Measurements from ENCODE around the gene MCM9.
"Not testable (repeated sequence)": the region's sequence is repeated elsewhere in the genome, so short reads cannot be mapped to it uniquely, and the experiment has no call there.

MCM9 gene

GRCh38 chr6:118768904-118769325 lies 166.0 kb downstream of the MCM9 start:
- H3K18ac ChIP-seq (ENCODE audit: low read length): no peak overlapping the region
- no peak overlapping the region for H4K91ac ChIP-seq (ENCODE audit: low read depth, low read length, poor library complexity)
- H3K4me2 ChIP-seq (ENCODE audit: insufficient read depth, low read length, poor library complexity, severe bottlenecking): no peak overlapping the region
- no CpG with 5 or more reads among the region's 3 CpGs for WGBS, 2 donors (ENCODE audit: extremely low coverage in 2 of 2, insufficient read length in 2 of 2, insufficient replicate concordance in 1 of 2)
- no peak overlapping the region for H2BK120ac ChIP-seq (ENCODE audit: low read depth, low read length)
- H2AK5ac ChIP-seq (ENCODE audit: low read depth, low read length): no peak overlapping the region
- H4K8ac ChIP-seq (ENCODE audit: low read depth, low read length): no peak overlapping the region
- H3K27ac ChIP-seq (replicated peaks; ENCODE audit: low read length): no peak overlapping the region
- peaks cover 1 to 2% of the 10 kb centered on the region in 2 donors for H3K4me1 ChIP-seq (ENCODE audit: control insufficient read depth in 2 of 2, insufficient read depth in 1 of 2, low read depth in 1 of 2, low read length in 2 of 2)
- no peak overlapping the region for H3K23ac ChIP-seq (ENCODE audit: low read depth, low read length, poor library complexity)
- H3K9ac ChIP-seq (ENCODE audit: low read depth, low read length, poor library complexity): no peak overlapping the region
- no peak overlapping the region for H3K4ac ChIP-seq (ENCODE audit: low read length)
- no peak overlapping the region for H2BK12ac ChIP-seq (ENCODE audit: low read length)
- H3K79me1 ChIP-seq (ENCODE audit: low read depth, low read length): no peaks in the 10 kb centered on the region
- H3K9me3 ChIP-seq (replicated peaks in 1 of 2; ENCODE audit: control insufficient read depth in 2 of 2, insufficient read depth in 1 of 2, low read depth in 1 of 2, low read length in 2 of 2): no peaks in the 10 kb centered on the region
- H3K14ac ChIP-seq (ENCODE audit: low read length): no peak overlapping the region
- no peaks in the 10 kb centered on the region for H3K36me3 ChIP-seq (replicated peaks in 1 of 2; ENCODE audit: control insufficient read depth in 2 of 2, insufficient read depth in 2 of 2, low read length in 2 of 2)
- peak overlapping the region; percentile 21 for H2AFZ ChIP-seq (ENCODE audit: low read length)
- H2BK5ac ChIP-seq (ENCODE audit: low read length): no peak overlapping the region
- H3K27me3 ChIP-seq (ENCODE audit: control insufficient read depth in 3 of 3, insufficient read depth in 3 of 3, low read depth in 1 of 3, low read length in 3 of 3): no peaks in the 10 kb centered on the region
- H2BK15ac ChIP-seq (ENCODE audit: low read length): no peak overlapping the region
- DNase-seq (ENCODE audit: low spot score): no peak
- H3K4me3 ChIP-seq (ENCODE audit: low read length in 2 of 2): no peak overlapping the region

DNA sequence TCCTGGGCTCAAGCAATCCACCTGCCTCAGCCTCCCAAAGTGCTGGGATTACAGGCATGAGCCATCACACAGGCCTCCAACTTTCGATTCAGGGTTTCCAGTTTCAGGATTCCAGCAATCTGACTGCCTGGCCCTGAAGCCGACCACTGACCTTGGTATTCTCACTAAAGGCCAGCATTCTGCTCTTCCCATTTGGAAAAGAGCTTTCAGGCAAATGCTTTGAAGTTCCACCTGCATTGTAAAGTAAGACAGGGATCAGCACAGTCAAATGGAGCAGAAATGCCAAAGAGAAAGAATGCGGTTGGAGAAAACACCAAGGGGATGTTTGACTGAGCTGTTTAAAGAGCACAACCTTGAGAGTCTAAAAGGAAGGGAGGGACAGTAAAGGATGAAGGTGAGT lies 166.5 kb downstream of the MCM9 start:
- H3K4me3 ChIP-seq (ENCODE audit: low read length in 2 of 2): no peak overlapping the region
- H2BK12ac ChIP-seq (ENCODE audit: low read length): no peak overlapping the region
- DNase-seq (ENCODE audit: low spot score): no peak
- H3K4me2 ChIP-seq (ENCODE audit: insufficient read depth, low read length, poor library complexity, severe bottlenecking): no peak overlapping the region
- H3K23ac ChIP-seq (ENCODE audit: low read depth, low read length, poor library complexity): no peak overlapping the region
- peak overlapping the region; percentile 21 for H2AFZ ChIP-seq (ENCODE audit: low read length)
- no peaks in the 10 kb centered on the region for H3K79me1 ChIP-seq (ENCODE audit: low read depth, low read length)
- H2AK5ac ChIP-seq (ENCODE audit: low read depth, low read length): no peak overlapping the region
- no CpG with 5 or more reads among the region's 3 CpGs for WGBS, 2 donors (ENCODE audit: extremely low coverage in 2 of 2, insufficient read length in 2 of 2, insufficient replicate concordance in 1 of 2)
- H3K9me3 ChIP-seq (replicated peaks in 1 of 2; ENCODE audit: control insufficient read depth in 2 of 2, insufficient read depth in 1 of 2, low read depth in 1 of 2, low read length in 2 of 2): no peaks in the 10 kb centered on the region
- H3K27me3 ChIP-seq (ENCODE audit: control insufficient read depth in 3 of 3, insufficient read depth in 3 of 3, low read depth in 1 of 3, low read length in 3 of 3): no peaks in the 10 kb centered on the region
- no peak overlapping the region for H3K4ac ChIP-seq (ENCODE audit: low read length)
- H3K14ac ChIP-seq (ENCODE audit: low read length): no peak overlapping the region
- peaks cover 0 to 1% of the 10 kb centered on the region in 2 donors for H3K4me1 ChIP-seq (ENCODE audit: control insufficient read depth in 2 of 2, insufficient read depth in 1 of 2, low read depth in 1 of 2, low read length in 2 of 2)
- H3K9ac ChIP-seq (ENCODE audit: low read depth, low read length, poor library complexity): no peak overlapping the region
- H3K27ac ChIP-seq (replicated peaks; ENCODE audit: low read length): no peak overlapping the region
- H2BK15ac ChIP-seq (ENCODE audit: low read length): no peak overlapping the region
- no peak overlapping the region for H2BK120ac ChIP-seq (ENCODE audit: low read depth, low read length)
- no peak overlapping the region for H4K91ac ChIP-seq (ENCODE audit: low read depth, low read length, poor library complexity)
- no peak overlapping the region for H2BK5ac ChIP-seq (ENCODE audit: low read length)
- no peak overlapping the region for H4K8ac ChIP-seq (ENCODE audit: low read depth, low read length)
- no peaks in the 10 kb centered on the region for H3K36me3 ChIP-seq (replicated peaks in 1 of 2; ENCODE audit: control insufficient read depth in 2 of 2, insufficient read depth in 2 of 2, low read length in 2 of 2)
- H3K18ac ChIP-seq (ENCODE audit: low read length): no peak overlapping the region

DNA sequence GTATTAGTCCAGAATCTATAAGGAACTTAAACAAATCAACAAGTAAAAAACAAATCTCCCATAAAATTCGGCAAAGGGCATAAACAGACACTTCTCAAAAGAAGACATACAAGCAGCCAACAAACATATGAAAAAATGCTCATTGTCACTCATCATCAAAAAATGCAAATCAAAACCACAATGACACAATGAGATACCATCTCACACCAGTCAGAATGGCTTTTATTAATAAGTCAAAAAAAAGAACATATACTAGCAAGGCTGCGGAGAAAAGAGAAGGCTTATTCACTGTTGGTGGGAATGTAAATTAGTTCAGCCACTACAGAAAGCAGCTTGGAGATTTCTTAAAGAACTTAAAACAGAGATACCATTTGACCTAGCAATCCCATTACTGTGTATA lies 169.6 kb downstream of the MCM9 start:
- H3K4me1 ChIP-seq (ENCODE audit: control insufficient read depth in 2 of 2, insufficient read depth in 1 of 2, low read depth in 1 of 2, low read length in 2 of 2); H3K9ac ChIP-seq (ENCODE audit: low read depth, low read length, poor library complexity); H2BK12ac ChIP-seq (ENCODE audit: low read length); H3K36me3 ChIP-seq (replicated peaks in 1 of 2; ENCODE audit: control insufficient read depth in 2 of 2, insufficient read depth in 2 of 2, low read length in 2 of 2); H3K4me3 ChIP-seq (ENCODE audit: low read length in 2 of 2); H3K4ac ChIP-seq (ENCODE audit: low read length); H2AFZ ChIP-seq (ENCODE audit: low read length); H3K27ac ChIP-seq (replicated peaks; ENCODE audit: low read length); H3K79me1 ChIP-seq (ENCODE audit: low read depth, low read length); H2BK120ac ChIP-seq (ENCODE audit: low read depth, low read length); H2BK5ac ChIP-seq (ENCODE audit: low read length); DNase-seq (ENCODE audit: low spot score); H3K27me3 ChIP-seq (ENCODE audit: control insufficient read depth in 3 of 3, insufficient read depth in 3 of 3, low read depth in 1 of 3, low read length in 3 of 3); H3K9me3 ChIP-seq (replicated peaks in 1 of 2; ENCODE audit: control insufficient read depth in 2 of 2, insufficient read depth in 1 of 2, low read depth in 1 of 2, low read length in 2 of 2); H4K8ac ChIP-seq (ENCODE audit: low read depth, low read length); H3K23ac ChIP-seq (ENCODE audit: low read depth, low read length, poor library complexity); H2BK15ac ChIP-seq (ENCODE audit: low read length); H3K14ac ChIP-seq (ENCODE audit: low read length); H3K4me2 ChIP-seq (ENCODE audit: insufficient read depth, low read length, poor library complexity, severe bottlenecking); H4K91ac ChIP-seq (ENCODE audit: low read depth, low read length, poor library complexity); H3K18ac ChIP-seq (ENCODE audit: low read length); H2AK5ac ChIP-seq (ENCODE audit: low read depth, low read length): not testable (repeated sequence)
- WGBS, 2 donors (ENCODE audit: extremely low coverage in 2 of 2, insufficient read length in 2 of 2, insufficient replicate concordance in 1 of 2): no CpG with 5 or more reads among the region's 2 CpGs

DNA sequence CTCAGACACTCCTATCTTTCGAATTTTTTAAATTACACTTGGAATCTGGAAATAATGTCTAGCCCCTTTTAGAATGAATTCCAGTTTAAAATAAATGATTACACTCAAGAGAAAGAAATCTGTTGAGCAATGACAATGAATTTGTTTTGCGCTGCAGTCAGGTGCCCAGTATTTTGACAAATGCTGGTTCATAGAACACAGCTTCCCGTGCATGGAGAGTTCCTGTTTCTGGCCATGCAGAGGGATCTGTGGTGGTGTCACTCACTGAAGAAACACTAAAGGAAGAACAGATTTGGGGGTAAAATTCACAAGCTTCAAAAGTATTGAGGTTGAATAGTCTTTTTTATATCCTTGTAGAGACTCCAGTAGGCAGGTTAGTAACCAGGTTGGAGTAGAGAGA lies 170.2 kb downstream of the MCM9 start:
- no peaks in the 10 kb centered on the region for H3K36me3 ChIP-seq (replicated peaks in 1 of 2; ENCODE audit: control insufficient read depth in 2 of 2, insufficient read depth in 2 of 2, low read length in 2 of 2)
- no peaks in the 10 kb centered on the region for H3K79me1 ChIP-seq (ENCODE audit: low read depth, low read length)
- no peak overlapping the region for H3K4ac ChIP-seq (ENCODE audit: low read length)
- no peak overlapping the region for H2BK120ac ChIP-seq (ENCODE audit: low read depth, low read length)
- H3K9me3 ChIP-seq (replicated peaks in 1 of 2; ENCODE audit: control insufficient read depth in 2 of 2, insufficient read depth in 1 of 2, low read depth in 1 of 2, low read length in 2 of 2): no peaks in the 10 kb centered on the region
- no peak overlapping the region for H2AFZ ChIP-seq (ENCODE audit: low read length)
- whole genome bisulfite sequencing, 2 donors (ENCODE audit: extremely low coverage in 2 of 2, insufficient read length in 2 of 2, insufficient replicate concordance in 1 of 2): no CpG with 5 or more reads among the region's 3 CpGs
- H3K27me3 ChIP-seq (ENCODE audit: control insufficient read depth in 3 of 3, insufficient read depth in 3 of 3, low read depth in 1 of 3, low read length in 3 of 3): no peaks in the 10 kb centered on the region
- no peak overlapping the region for H2BK5ac ChIP-seq (ENCODE audit: low read length)
- no peak overlapping the region for H3K27ac ChIP-seq (replicated peaks; ENCODE audit: low read length)
- no peak overlapping the region for H4K8ac ChIP-seq (ENCODE audit: low read depth, low read length)
- H3K14ac ChIP-seq (ENCODE audit: low read length): no peak overlapping the region
- H2AK5ac ChIP-seq (ENCODE audit: low read depth, low read length): no peak overlapping the region
- H2BK15ac ChIP-seq (ENCODE audit: low read length): no peak overlapping the region
- no peak for DNase-seq (ENCODE audit: low spot score)
- no peak overlapping the region for H4K91ac ChIP-seq (ENCODE audit: low read depth, low read length, poor library complexity)
- no peak overlapping the region for H3K4me3 ChIP-seq (ENCODE audit: low read length in 2 of 2)
- no peak overlapping the region for H3K23ac ChIP-seq (ENCODE audit: low read depth, low read length, poor library complexity)
- H3K4me2 ChIP-seq (ENCODE audit: insufficient read depth, low read length, poor library complexity, severe bottlenecking): no peak overlapping the region
- H2BK12ac ChIP-seq (ENCODE audit: low read length): no peak overlapping the region
- H3K9ac ChIP-seq (ENCODE audit: low read depth, low read length, poor library complexity): no peak overlapping the region
- peaks cover 0 to 1% of the 10 kb centered on the region in 2 donors for H3K4me1 ChIP-seq (ENCODE audit: control insufficient read depth in 2 of 2, insufficient read depth in 1 of 2, low read depth in 1 of 2, low read length in 2 of 2)
- H3K18ac ChIP-seq (ENCODE audit: low read length): no peak overlapping the region
